ENCODE data around the gene MROH7.

The MROH7 gene

DNA sequence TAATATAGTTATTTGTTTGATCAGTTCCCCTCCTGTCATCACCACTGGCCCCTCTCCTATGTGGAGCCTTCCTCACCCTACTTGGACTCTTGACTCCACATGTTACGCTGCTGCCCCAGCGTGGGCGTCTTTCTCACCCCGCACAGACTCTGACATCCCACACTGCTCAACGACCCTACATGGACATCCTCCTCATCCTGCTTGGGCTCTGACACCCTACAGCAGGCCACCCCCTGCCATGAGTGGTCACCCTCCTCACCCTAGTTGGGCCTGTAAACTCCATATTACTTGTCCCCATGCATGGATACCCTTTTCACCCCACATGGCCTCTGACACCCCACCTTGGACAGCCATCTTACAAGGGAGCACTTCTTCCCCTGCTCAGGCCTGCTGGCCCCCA is 95.1 kb downstream of the MROH7 start:
- TF ChIP-seq, protein P1, sequence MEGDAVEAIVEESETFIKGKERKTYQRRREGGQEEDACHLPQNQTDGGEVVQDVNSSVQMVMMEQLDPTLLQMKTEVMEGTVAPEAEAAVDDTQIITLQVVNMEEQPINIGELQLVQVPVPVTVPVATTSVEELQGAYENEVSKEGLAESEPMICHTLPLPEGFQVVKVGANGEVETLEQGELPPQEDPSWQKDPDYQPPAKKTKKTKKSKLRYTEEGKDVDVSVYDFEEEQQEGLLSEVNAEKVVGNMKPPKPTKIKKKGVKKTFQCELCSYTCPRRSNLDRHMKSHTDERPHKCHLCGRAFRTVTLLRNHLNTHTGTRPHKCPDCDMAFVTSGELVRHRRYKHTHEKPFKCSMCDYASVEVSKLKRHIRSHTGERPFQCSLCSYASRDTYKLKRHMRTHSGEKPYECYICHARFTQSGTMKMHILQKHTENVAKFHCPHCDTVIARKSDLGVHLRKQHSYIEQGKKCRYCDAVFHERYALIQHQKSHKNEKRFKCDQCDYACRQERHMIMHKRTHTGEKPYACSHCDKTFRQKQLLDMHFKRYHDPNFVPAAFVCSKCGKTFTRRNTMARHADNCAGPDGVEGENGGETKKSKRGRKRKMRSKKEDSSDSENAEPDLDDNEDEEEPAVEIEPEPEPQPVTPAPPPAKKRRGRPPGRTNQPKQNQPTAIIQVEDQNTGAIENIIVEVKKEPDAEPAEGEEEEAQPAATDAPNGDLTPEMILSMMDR (IDR thresholded peaks at IDR 0.05; ENCODE audit: low read depth, low read length), result no peak
- no peak overlapping the region for H3K4me3 ChIP-seq (ENCODE audit: low read depth, low read length)

DNA sequence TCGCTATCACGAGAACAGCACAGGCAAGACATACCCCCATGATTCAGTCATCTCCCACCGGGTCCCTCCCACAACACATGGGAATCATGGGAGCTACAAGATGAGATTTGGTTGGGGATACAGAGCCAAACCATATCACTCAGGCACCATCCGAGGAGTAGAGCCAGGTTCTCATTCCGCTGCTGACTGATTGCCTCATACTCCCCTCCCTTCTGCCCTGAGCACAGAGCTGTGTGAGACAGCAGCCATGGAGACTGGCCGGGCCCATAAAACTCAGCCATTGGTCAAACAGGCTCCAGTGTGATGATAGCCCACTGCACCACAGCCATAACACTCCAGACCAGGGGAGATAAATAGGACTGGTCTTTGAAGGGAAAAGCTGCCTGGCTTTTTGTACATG is 96.7 kb downstream of the MROH7 start:
- Histone ChIP-seq H3K36me3 (0 out of 2 replicates have a peak, but pooled peaks cover 5% of the 10 kb centered on the region), H3K9me3 (no peaks in the 10 kb centered on the region), H3K27me3 (no peaks in the 10 kb centered on the region), H3K4me1 (no peaks in the 10 kb centered on the region), H3K4me3 (ENCODE audit: low read depth, low read length) (no peak overlapping the region)
- DNase-seq, result no peak
- TF ChIP-seq, protein P1 (IDR thresholded peaks at IDR 0.05; ENCODE audit: low read depth, low read length), result no peak

More for the DNA sequence above, 95.1 kb downstream of the MROH7 start:
- Histone ChIP-seq H3K9me3 (no peaks in the 10 kb centered on the region), H3K27me3 (no peaks in the 10 kb centered on the region), H3K4me1 (no peaks in the 10 kb centered on the region), H3K36me3 (0 out of 2 replicates have a peak, but pooled peaks cover 3% of the 10 kb centered on the region)
- no peak for DNase-seq

DNA sequence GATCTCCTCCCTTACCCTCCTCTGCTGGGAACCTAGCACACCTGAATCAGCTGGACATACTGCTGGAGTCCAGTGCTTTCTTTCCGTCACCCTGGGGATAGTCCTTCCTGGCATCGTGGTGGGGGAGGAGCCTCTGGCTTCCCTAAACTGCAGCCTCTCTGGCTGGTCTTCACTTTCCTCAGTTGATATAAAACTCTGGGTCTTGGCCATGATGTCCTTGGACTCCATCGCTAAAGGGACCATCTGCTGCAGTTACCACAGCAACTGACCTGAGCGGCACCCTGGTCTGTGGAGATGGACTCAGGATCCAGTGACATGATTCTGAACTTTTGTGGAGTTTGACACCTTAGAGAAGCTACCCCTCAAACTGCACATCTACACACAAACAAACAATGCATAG is 99.9 kb downstream of the MROH7 start:
- TF ChIP-seq, protein P1 (IDR thresholded peaks at IDR 0.05; ENCODE audit: low read depth, low read length), result no peak
- Histone ChIP-seq H3K27me3 (no peaks in the 10 kb centered on the region), H3K9me3 (no peaks in the 10 kb centered on the region), H3K4me1 (no peaks in the 10 kb centered on the region), H3K4me3 (ENCODE audit: low read depth, low read length) (no peak overlapping the region), H3K36me3 (0 out of 2 replicates have a peak, but pooled peaks cover 5% of the 10 kb centered on the region)
- DNase-seq, result no peak

DNA sequence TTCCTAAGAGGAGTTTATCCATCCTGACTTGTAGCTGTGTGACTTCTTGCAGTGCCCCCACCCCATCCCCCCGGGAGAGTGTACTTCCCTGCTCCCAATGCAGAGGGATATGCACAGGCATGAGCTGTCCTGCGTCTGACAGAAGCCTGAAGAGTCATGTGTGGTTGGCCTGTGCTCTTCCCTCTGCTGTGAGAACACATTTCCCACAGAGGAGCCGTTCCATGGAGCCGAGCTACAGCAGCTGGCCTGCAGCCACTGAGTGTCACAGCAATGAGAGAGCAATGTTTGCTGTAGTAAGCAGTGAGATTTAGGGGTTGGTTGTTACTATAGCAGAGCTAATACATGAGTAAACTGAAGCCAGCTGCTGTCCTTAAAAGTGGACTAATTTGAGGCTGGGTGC is 100.7 kb downstream of the MROH7 start:
- H3K36me3 ChIP-seq, result 0 out of 2 replicates have a peak, but pooled peaks cover 2% of the 10 kb centered on the region
- H3K4me3 ChIP-seq (ENCODE audit: low read depth, low read length), result no peak overlapping the region

DNA sequence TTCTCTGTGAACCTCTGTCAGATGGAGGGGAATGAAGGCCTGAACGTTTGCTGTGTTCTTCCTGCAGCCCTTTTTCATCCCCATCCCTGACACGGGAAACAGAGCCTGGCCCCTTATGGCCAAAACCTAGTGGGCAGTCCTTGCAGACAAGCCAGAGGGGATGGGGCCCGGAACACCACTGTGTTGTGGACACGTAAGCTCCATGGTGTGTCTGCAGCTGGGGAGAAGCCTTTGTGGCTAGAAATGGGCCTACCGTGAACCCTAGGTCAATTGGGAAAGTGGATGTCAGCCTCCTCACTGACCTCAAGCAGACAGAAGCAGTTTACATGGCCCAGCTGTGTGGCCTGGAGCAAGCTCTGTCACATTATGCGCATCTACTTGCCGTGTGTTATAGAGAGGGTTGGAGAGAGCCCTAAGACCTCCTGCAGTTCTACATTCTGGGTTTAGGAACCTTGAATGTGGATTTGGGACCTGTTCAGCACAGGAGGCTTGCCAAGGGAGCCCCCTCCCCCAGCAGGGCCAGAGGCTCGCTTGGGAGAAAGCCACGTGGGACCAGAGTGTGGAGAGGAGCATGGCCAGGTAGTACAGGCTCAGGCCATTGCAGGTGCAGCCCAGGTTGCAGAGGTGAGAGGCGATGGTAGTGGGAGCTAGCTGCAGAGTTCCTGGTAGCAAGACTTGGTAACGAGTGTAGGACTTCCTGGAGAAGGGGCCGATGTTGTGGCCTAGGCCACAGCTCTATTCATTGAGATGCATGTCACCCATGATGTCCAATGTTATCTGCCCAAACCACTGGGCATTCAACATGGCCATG is 102.0 kb downstream of the MROH7 start:
- no peak overlapping the region for H3K4me3 ChIP-seq (ENCODE audit: low read depth, low read length)
- TF ChIP-seq, protein P1 (IDR thresholded peaks at IDR 0.05; ENCODE audit: low read depth, low read length), result no peak
- 0 out of 2 replicates have a peak, but pooled peaks cover 2% of the 10 kb centered on the region for H3K36me3 ChIP-seq
- no peaks in the 10 kb centered on the region for H3K27me3 ChIP-seq
- no peak for DNase-seq
- no peaks in the 10 kb centered on the region for H3K4me1 ChIP-seq
- H3K9me3 ChIP-seq, result no peaks in the 10 kb centered on the region

More for the DNA sequence above, 100.7 kb downstream of the MROH7 start:
- TF ChIP-seq, protein P1 (IDR thresholded peaks at IDR 0.05; ENCODE audit: low read depth, low read length), result no peak
- no peaks in the 10 kb centered on the region for H3K9me3 ChIP-seq
- no peaks in the 10 kb centered on the region for H3K27me3 ChIP-seq
- no peak for DNase-seq
- H3K4me1 ChIP-seq, result no peaks in the 10 kb centered on the region

DNA sequence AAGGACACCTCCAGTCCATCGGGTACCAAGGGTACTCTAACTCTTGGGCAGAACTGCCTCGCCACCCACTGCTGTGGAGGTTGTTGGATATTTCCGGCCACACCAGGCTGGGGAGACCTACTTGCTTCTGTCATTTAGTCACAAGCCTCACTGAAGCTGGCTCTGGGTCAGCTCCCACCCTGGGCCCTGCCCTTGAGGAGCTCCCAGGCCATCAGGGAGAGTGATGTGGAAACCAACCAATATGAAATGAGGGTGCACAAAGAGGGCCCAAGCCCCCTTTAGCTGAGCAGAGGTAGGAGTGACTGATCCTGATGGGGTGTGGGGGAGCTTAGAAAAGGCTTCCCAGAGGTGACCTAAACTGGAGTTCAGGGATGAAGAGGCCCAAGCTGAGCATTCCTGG is 103.1 kb downstream of the MROH7 start:
- no peak overlapping the region for H3K4me3 ChIP-seq (ENCODE audit: low read depth, low read length)
- TF ChIP-seq, protein P1 (IDR thresholded peaks at IDR 0.05; ENCODE audit: low read depth, low read length), result no peak
- H3K4me1 ChIP-seq, result no peaks in the 10 kb centered on the region
- H3K9me3 ChIP-seq, result no peaks in the 10 kb centered on the region
- 0 out of 2 replicates have a peak, but pooled peaks cover 2% of the 10 kb centered on the region for H3K36me3 ChIP-seq
- H3K27me3 ChIP-seq, result no peaks in the 10 kb centered on the region
- no peak for DNase-seq

Data from BE2C (cell line).